ENCODE data around the gene SPTLC2. TPM values are rescaled to one million over a fixed set of nuclear protein-coding genes. Genes with fewer than 3 reads are reported as not detected.

Gene SPTLC2
- total RNA-seq, 1 experiment from 2014 or later, result 32.6 TPM

DNA sequence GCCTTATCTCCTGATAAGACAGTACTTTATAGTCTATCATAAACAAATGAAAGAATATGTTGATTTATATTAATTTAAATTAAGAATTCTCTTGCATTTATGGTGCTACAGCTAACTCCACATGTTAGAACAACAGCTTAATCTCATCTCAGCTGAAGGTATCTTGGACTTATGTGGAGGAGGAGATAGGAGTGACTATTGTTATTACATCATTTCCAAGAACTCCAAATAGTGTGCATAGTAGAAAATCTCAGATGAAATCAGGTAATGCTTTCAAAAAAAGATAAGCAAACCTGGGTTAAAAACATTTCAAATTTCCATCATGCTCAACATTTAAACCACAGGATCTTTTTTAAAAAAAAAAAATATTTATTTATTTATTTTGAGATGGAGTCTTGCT lies 86.5 kb downstream of the SPTLC2 start:
- DNase-seq, result no peak
- Histone ChIP-seq H3T11ph (ENCODE audit: low read length) (no peak overlapping the region), H2AFZ (ENCODE audit: low read length) (no peak overlapping the region), H4K8ac (replicated peaks; ENCODE audit: insufficient read length, low read depth, low read length) (no peak overlapping the region), H2BK12ac (ENCODE audit: insufficient read length, low read depth, low read length) (no peak overlapping the region), H3K23me2 (ENCODE audit: insufficient read length, low read depth, low read length, poor library complexity, severe bottlenecking) (no peaks in the 10 kb centered on the region), H3K9me3 (ENCODE audit: control insufficient read depth, low read depth, low read length) (no peaks in the 10 kb centered on the region), H2BK5ac (ENCODE audit: insufficient read length, low read length) (no peak overlapping the region), H2AK5ac (ENCODE audit: insufficient read length, low read length) (no peak overlapping the region), H3K14ac (ENCODE audit: insufficient read depth, low read length) (no peak overlapping the region), H3K27me3 (ENCODE audit: insufficient read depth, low read length) (no peaks in the 10 kb centered on the region), H4K5ac (ENCODE audit: insufficient read length, low read depth, low read length) (no peak overlapping the region), H3K56ac (ENCODE audit: insufficient read length, low read depth, low read length) (no peak overlapping the region), H3K79me2 (ENCODE audit: insufficient read depth, low read length) (no peaks in the 10 kb centered on the region), H3K27ac (ENCODE audit: insufficient read length, low read depth, low read length) (no peak overlapping the region), H3K79me1 (ENCODE audit: insufficient read depth, low read depth, low read length, poor library complexity, severe bottlenecking) (no peaks in the 10 kb centered on the region), H3K4me2 (ENCODE audit: insufficient read depth, insufficient read length, low read length) (no peak overlapping the region), H3K18ac (ENCODE audit: insufficient read length, low read depth, low read length) (no peak overlapping the region), H3K23ac (ENCODE audit: insufficient read length, low read depth, low read length) (no peak overlapping the region), H4K20me1 (ENCODE audit: control insufficient read depth, insufficient read depth, insufficient read length) (no peaks in the 10 kb centered on the region), H3K4ac (ENCODE audit: low read depth, low read length) (no peak overlapping the region), H4K91ac (ENCODE audit: insufficient read length, low read depth, low read length) (no peak overlapping the region), H2BK120ac (ENCODE audit: low read depth, low read length, poor library complexity, severe bottlenecking) (no peak overlapping the region), H2BK20ac (ENCODE audit: low read depth, low read length, poor library complexity, severe bottlenecking) (no peak overlapping the region), H3K9ac (ENCODE audit: extremely low read depth, insufficient read length, low read length) (no peak overlapping the region), H2BK15ac (ENCODE audit: low read depth, low read length) (no peak overlapping the region), H3K4me1 (ENCODE audit: insufficient read depth, low read length) (no peaks in the 10 kb centered on the region)
- Mint-ChIP-seq H3K27ac (no peak overlapping the region), H3K4me3 (no peak overlapping the region), H3K9me3 (no peaks in the 10 kb centered on the region), H3K27me3 (ENCODE audit: low read depth) (no peaks in the 10 kb centered on the region), H3K4me1 (no peaks in the 10 kb centered on the region), H3K36me3 (ENCODE audit: insufficient read depth in 1 of 3, low read depth in 3 of 3) (peaks cover 8 to 14% (median 13%) of the 10 kb centered on the region in 3 experiments; a peak in 6 of 7 replicates)
- TF ChIP-seq, protein P1, sequence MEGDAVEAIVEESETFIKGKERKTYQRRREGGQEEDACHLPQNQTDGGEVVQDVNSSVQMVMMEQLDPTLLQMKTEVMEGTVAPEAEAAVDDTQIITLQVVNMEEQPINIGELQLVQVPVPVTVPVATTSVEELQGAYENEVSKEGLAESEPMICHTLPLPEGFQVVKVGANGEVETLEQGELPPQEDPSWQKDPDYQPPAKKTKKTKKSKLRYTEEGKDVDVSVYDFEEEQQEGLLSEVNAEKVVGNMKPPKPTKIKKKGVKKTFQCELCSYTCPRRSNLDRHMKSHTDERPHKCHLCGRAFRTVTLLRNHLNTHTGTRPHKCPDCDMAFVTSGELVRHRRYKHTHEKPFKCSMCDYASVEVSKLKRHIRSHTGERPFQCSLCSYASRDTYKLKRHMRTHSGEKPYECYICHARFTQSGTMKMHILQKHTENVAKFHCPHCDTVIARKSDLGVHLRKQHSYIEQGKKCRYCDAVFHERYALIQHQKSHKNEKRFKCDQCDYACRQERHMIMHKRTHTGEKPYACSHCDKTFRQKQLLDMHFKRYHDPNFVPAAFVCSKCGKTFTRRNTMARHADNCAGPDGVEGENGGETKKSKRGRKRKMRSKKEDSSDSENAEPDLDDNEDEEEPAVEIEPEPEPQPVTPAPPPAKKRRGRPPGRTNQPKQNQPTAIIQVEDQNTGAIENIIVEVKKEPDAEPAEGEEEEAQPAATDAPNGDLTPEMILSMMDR (conservative IDR thresholded peaks at IDR 0.05), result no peak
